HepG2 (cell line): ENCODE measurements around the gene PNKD. TPM values are rescaled to one million over a fixed set of nuclear protein-coding genes. Genes with fewer than 3 reads are reported as not detected.
A peak's percentile ranks its signal among the peaks of the same experiment; 100 is the strongest.

Experiments
- BRCA1 ChIP-seq: sonication (generic); formaldehyde crosslinking; IDR thresholded peaks from 2 replicates; pipeline ENCODE4 v1.4.0; 2020; ENCODE audit warnings: missing genetic modification reagents
- GATAD2A ChIP-seq: IDR thresholded peaks from 2 replicates; pipeline ENCODE4 v1.6.1; 2016
- HMG20B ChIP-seq: conservative IDR thresholded peaks from 2 replicates; pipeline ENCODE4 v1.6.1; 2016; ENCODE audit warnings: missing genetic modification reagents, missing compliant biosample characterization
- MIER2 ChIP-seq: IDR thresholded peaks from 2 replicates; pipeline ENCODE4 v1.6.1; 2016; ENCODE audit warnings: missing biosample characterization, missing genetic modification reagents
- NFKB2 ChIP-seq: sonication (generic); formaldehyde crosslinking; IDR thresholded peaks from 2 replicates; pipeline ENCODE4 v1.4.0; 2020; ENCODE audit warnings: missing genetic modification reagents, borderline replicate concordance
- NR2F2 ChIP-seq: IDR thresholded peaks from 2 replicates; pipeline ENCODE4 v1.6.1; 2012; ENCODE audit warnings: low read depth, inconsistent platforms, borderline replicate concordance
- ONECUT2 ChIP-seq: sonication (generic); formaldehyde crosslinking; IDR thresholded peaks from 2 replicates; pipeline ENCODE4 v1.4.0; 2020; ENCODE audit warnings: missing genetic modification reagents
- PHF8 ChIP-seq: sonication (generic); formaldehyde crosslinking; IDR thresholded peaks from 2 replicates; pipeline ENCODE4 v1.5.0; 2020; ENCODE audit warnings: missing genetic modification reagents
- RAD21 ChIP-seq: fragments of 450-650 bp; formaldehyde crosslinking; IDR thresholded peaks from 2 replicates; pipeline ENCODE4 v1.5.0; 2020; ENCODE audit warnings: mild to moderate bottlenecking
- RXRA ChIP-seq: sonication (generic); formaldehyde crosslinking; IDR thresholded peaks from 2 replicates; pipeline ENCODE4 v1.5.1; 2020; ENCODE audit warnings: missing genetic modification reagents
- RXRB ChIP-seq: IDR thresholded peaks from 2 replicates; pipeline ENCODE4 v1.6.1; 2016; ENCODE audit warnings: borderline replicate concordance, missing genetic modification reagents, missing compliant biosample characterization
- SALL1 ChIP-seq: sonication (generic); formaldehyde crosslinking; IDR thresholded peaks from 2 replicates; pipeline ENCODE4 v1.8.0; 2022; ENCODE audit warnings: mild to moderate bottlenecking, missing genetic modification reagents
- SATB2 ChIP-seq: sonication (generic); formaldehyde crosslinking; IDR thresholded peaks from 2 replicates; pipeline ENCODE4 v1.5.0; 2020; ENCODE audit warnings: missing genetic modification reagents
- SETDB1 ChIP-seq: sonication (generic); formaldehyde crosslinking; IDR thresholded peaks from 2 replicates; pipeline ENCODE4 v1.5.1; 2020; ENCODE audit warnings: missing genetic modification reagents, mild to moderate bottlenecking, borderline replicate concordance
- SKIL ChIP-seq: sonication (generic); formaldehyde crosslinking; IDR thresholded peaks from 2 replicates; pipeline ENCODE4 v1.8.0; 2022; ENCODE audit warnings: missing genetic modification reagents, mild to moderate bottlenecking, moderate library complexity, borderline replicate concordance
- TCF12 ChIP-seq, 2 experiments: fragments of 450-650 bp in 1 of 2; sonication (generic) in 1 of 2; formaldehyde crosslinking in 1 of 2; IDR thresholded peaks; 2 replicates each; pipeline versions ENCODE4 v1.6.1 to v1.8.0; 2017 to 2022; ENCODE audit warnings: antibody characterized with exemption in 1 of 2, mild to moderate bottlenecking in 1 of 2, missing genetic modification reagents in 1 of 2, moderate library complexity in 1 of 2
- YY1 ChIP-seq: IDR thresholded peaks from 2 replicates; pipeline ENCODE4 v1.6.1; 2011; ENCODE audit warnings: low read length, low read depth, moderate library complexity, mild to moderate bottlenecking; ENCODE audit not compliant: insufficient read depth, insufficient replicate concordance
- ZBTB7B ChIP-seq: sonication (generic); formaldehyde crosslinking; IDR thresholded peaks from 2 replicates; pipeline ENCODE4 v1.4.0; 2020; ENCODE audit warnings: missing genetic modification reagents
- ZC3H13 ChIP-seq: sonication (generic); formaldehyde crosslinking; IDR thresholded peaks from 2 replicates; pipeline ENCODE4 v1.8.1; 2023; ENCODE audit warnings: mild to moderate bottlenecking, missing genetic modification reagents, moderate library complexity
- ZEB1 ChIP-seq: IDR thresholded peaks from 2 replicates; pipeline ENCODE4 v1.6.1; 2012; ENCODE audit warnings: mild to moderate bottlenecking, low read depth, inconsistent platforms; ENCODE audit not compliant: insufficient replicate concordance
- ZNF550 ChIP-seq: sonication (generic); formaldehyde crosslinking; IDR thresholded peaks from 2 replicates; pipeline ENCODE4 v1.4.0; 2020; ENCODE audit warnings: mild to moderate bottlenecking, missing genetic modification reagents, borderline replicate concordance
- ZNF558 ChIP-seq: sonication (generic); formaldehyde crosslinking; IDR thresholded peaks from 2 replicates; pipeline ENCODE4 v1.9.0; 2022; ENCODE audit warnings: mild to moderate bottlenecking, missing genetic modification reagents, borderline replicate concordance
- ZNF589 ChIP-seq: sonication (generic); formaldehyde crosslinking; conservative IDR thresholded peaks from 2 replicates; pipeline ENCODE4 v1.8.0; 2022; ENCODE audit warnings: mild to moderate bottlenecking, moderate library complexity, missing genetic modification reagents
- ZNF724P ChIP-seq: sonication (generic); formaldehyde crosslinking; IDR thresholded peaks from 2 replicates; pipeline ENCODE4 v1.8.0; 2022; ENCODE audit warnings: missing genetic modification reagents, borderline replicate concordance
- ZNF737 ChIP-seq: sonication (generic); formaldehyde crosslinking; IDR thresholded peaks from 2 replicates; pipeline ENCODE4 v1.5.0; 2020; ENCODE audit warnings: missing genetic modification reagents, mild to moderate bottlenecking, borderline replicate concordance
- ZNF83 ChIP-seq: sonication (generic); formaldehyde crosslinking; IDR thresholded peaks from 2 replicates; pipeline ENCODE4 v1.4.0; 2020; ENCODE audit warnings: missing genetic modification reagents, mild to moderate bottlenecking, borderline replicate concordance
- ZSCAN12 ChIP-seq: sonication (generic); formaldehyde crosslinking; IDR thresholded peaks from 2 replicates; pipeline ENCODE4 v1.9.0; 2021; ENCODE audit warnings: mild to moderate bottlenecking, missing genetic modification reagents
- polyA plus RNA-seq, 8 experiments: library from polyadenylated mRNA; depleted of rRNA in 3 of 8; stranded (reverse) in 7 of 8; unstranded in 1 of 8; fragments of >200 nt; fragmentation: Illumina TruSeq in 4 of 8; extraction: Trizol in 4 of 8; gene quantifications; 2 replicates each; pipeline versions ENCODE4 v1.2.1 to v1.2.3, GENCODE V29; 2011 to 2016; ENCODE audit warnings: low read depth in 4 of 8, missing spikeins in 1 of 8, mixed read lengths in 1 of 8; ENCODE audit not compliant: insufficient read depth in 1 of 8
- total RNA-seq, 5 experiments: library from RNA; depleted of rRNA; stranded (reverse); fragments of >200 nt; fragmentation: Illumina TruSeq; extraction: Trizol; gene quantifications; 2 replicates each; pipeline ENCODE4 v1.2.3, GENCODE V29; 2016; ENCODE audit warnings: low read depth in 1 of 5
- TF ChIP-seq, protein P1 (sequence below): IDR thresholded peaks from 2 replicates; pipeline ENCODE4 v1.6.1; 2016; ENCODE audit warnings: mild to moderate bottlenecking

PNKD gene
- total and polyA plus RNA-seq, 2 of the 13 experiments (the other 11 are each of a cell fraction or from before 2014, with no cell fraction given): 55.9 to 80.4 TPM

GRCh38 chr2:218306184-218306920, 36.0 kb downstream of the PNKD start (continued):
- no peak for TF ChIP-seq HMG20B (CRISPR knock-in tag)
- TF ChIP-seq RXRB (CRISPR knock-in tag): peak; percentile 32; the same call in 1 of the 2 replicates
- TF ChIP-seq ZNF589 (CRISPR knock-in tag): no peak
- no peak for TF ChIP-seq BRCA1 (CRISPR knock-in tag)
- TF ChIP-seq ZBTB7B (CRISPR knock-in tag): no peak
- peak; percentile 76 for TF ChIP-seq GATAD2A (CRISPR knock-in tag)
- no peak for TF ChIP-seq ZNF558 (CRISPR knock-in tag)
- TF ChIP-seq ZEB1: no peak
- no peak for TF ChIP-seq SKIL (CRISPR knock-in tag)
- TF ChIP-seq PHF8 (CRISPR knock-in tag): no peak
- TF ChIP-seq SATB2 (CRISPR knock-in tag): no peak
- no peak for TF ChIP-seq TCF12 (IDR thresholded peaks at IDR 0.05)
- TF ChIP-seq TCF12 (CRISPR knock-in tag; IDR thresholded peaks at IDR 0.05): no peak
- TF ChIP-seq SALL1 (CRISPR knock-in tag): peak; percentile 66
- no peak for TF ChIP-seq RAD21 (CRISPR knock-in tag)
- no peak for TF ChIP-seq ZNF83 (CRISPR knock-in tag)
- TF ChIP-seq ONECUT2 (CRISPR knock-in tag): peak; percentile 82
- TF ChIP-seq SETDB1 (CRISPR knock-in tag): no peak
- 0 out of 2 replicates have a peak, but pooled peaks have one; percentile 30 for TF ChIP-seq ZNF737 (CRISPR knock-in tag)
- TF ChIP-seq YY1: no peak
- no peak for TF ChIP-seq MIER2 (CRISPR knock-in tag)
- TF ChIP-seq ZNF724P (CRISPR knock-in tag): no peak
- no peak for TF ChIP-seq ZNF550 (CRISPR knock-in tag)
- peak; percentile 28; the same call in 1 of the 2 replicates for TF ChIP-seq NR2F2
- TF ChIP-seq NFKB2 (CRISPR knock-in tag): no peak
- TF ChIP-seq ZC3H13: no peak
- TF ChIP-seq ZSCAN12 (CRISPR knock-in tag): no peak
- TF ChIP-seq, protein P1, sequence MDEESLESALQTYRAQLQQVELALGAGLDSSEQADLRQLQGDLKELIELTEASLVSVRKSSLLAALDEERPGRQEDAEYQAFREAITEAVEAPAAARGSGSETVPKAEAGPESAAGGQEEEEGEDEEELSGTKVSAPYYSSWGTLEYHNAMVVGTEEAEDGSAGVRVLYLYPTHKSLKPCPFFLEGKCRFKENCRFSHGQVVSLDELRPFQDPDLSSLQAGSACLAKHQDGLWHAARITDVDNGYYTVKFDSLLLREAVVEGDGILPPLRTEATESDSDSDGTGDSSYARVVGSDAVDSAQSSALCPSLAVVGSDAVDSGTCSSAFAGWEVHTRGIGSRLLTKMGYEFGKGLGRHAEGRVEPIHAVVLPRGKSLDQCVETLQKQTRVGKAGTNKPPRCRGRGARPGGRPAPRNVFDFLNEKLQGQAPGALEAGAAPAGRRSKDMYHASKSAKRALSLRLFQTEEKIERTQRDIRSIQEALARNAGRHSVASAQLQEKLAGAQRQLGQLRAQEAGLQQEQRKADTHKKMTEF (CRISPR knock-in tag): no peak
- 0 out of 2 replicates have a peak, but pooled peaks have one; percentile 15 for TF ChIP-seq RXRA
